Lung (tissue), 12 donors: ENCODE measurements around the gene SHANK3. TPM values are rescaled to one million over a fixed set of nuclear protein-coding genes. Genes with fewer than 3 reads are reported as not detected.

Experiments
- ATAC-seq: fragments of 200-7000 bp; cut with Tn5 transposase; one replicate; pipeline ENCODE4 v1.9.1; 2020; ENCODE audit warnings: moderate number of reproducible peaks; ENCODE audit not compliant: insufficient read depth, low FRiP score
- DNase-seq, 3 donors: peaks; one replicate each; pipeline ENCODE4 v3.0.0-alpha.2; 2013 to 2017
- H3K27ac ChIP-seq, 2 donors: one replicate each; pipeline ENCODE4 v1.5.1; 2013; ENCODE audit warnings: mild to moderate bottlenecking in 2 of 2, moderate library complexity in 2 of 2, control low read depth in 1 of 2, inconsistent platforms in 1 of 2, low read depth in 1 of 2, low read length in 1 of 2
- H3K27me3 ChIP-seq, 3 donors: one replicate each; pipeline ENCODE4 v1.5.1; 2013; ENCODE audit warnings: low read length in 2 of 3; ENCODE audit not compliant: control insufficient read depth in 3 of 3, insufficient read depth in 3 of 3
- H3K36me3 ChIP-seq, 4 donors: one replicate each; pipeline ENCODE4 v1.5.1; 2013; ENCODE audit warnings: low read length in 4 of 4, mild to moderate bottlenecking in 1 of 4, moderate library complexity in 1 of 4; ENCODE audit not compliant: control insufficient read depth in 4 of 4, insufficient read depth in 4 of 4
- H3K4me1 ChIP-seq, 5 donors: one replicate each; pipeline ENCODE4 v1.5.1; 2013; ENCODE audit warnings: low read length in 5 of 5, mild to moderate bottlenecking in 2 of 5, moderate library complexity in 1 of 5; ENCODE audit not compliant: control insufficient read depth in 5 of 5, insufficient read depth in 5 of 5
- H3K4me3 ChIP-seq: one replicate; pipeline ENCODE4 v1.5.1; 2013; ENCODE audit warnings: mild to moderate bottlenecking, control low read depth, moderate library complexity
- H3K9ac ChIP-seq, 2 donors: one replicate each; pipeline ENCODE4 v1.5.1; 2013; ENCODE audit warnings: low read length in 2 of 2, control low read depth in 1 of 2; ENCODE audit not compliant: insufficient read depth in 1 of 2
- H3K9me3 ChIP-seq, 4 donors: one replicate each; pipeline ENCODE4 v1.5.1; 2013; ENCODE audit warnings: low read length in 3 of 4, mild to moderate bottlenecking in 1 of 4, moderate library complexity in 1 of 4; ENCODE audit not compliant: control insufficient read depth in 4 of 4, insufficient read depth in 3 of 4
- WGBS, 2 donors: extraction: QIAGEN DNeasy Blood & Tissue Kit; methylation state at CpG; one replicate each; pipeline ENCODE4 v1.1.7; 2013; 5-methylcytosine and 5-hydroxymethylcytosine counted together
- polyA plus RNA-seq, 2 donors: library from polyadenylated mRNA; stranded (reverse); fragments of 200-250 nt; gene quantifications; one replicate each; pipeline ENCODE4 v1.2.1, GENCODE V29; 2013
- total RNA-seq, 2 donors: library from RNA; depleted of rRNA in 1 of 2; stranded (reverse); fragments of >200 nt in 1 of 2; gene quantifications; one replicate each; pipeline ENCODE4 v1.2.1, GENCODE V29; 2014 to 2021
- TF ChIP-seq, protein P1 (sequence below): IDR thresholded peaks from 2 replicates; pipeline ENCODE4 v1.5.1; 2012; ENCODE audit warnings: mild to moderate bottlenecking; ENCODE audit errors: control extremely low read depth, extremely low read depth
- donor health status: control.
- donor health status: control.
- donor health status: Bipolar disorder and iron deficiency.
- donor health status: healthy.
- donor health status: DM: yes; HTN: yes; CAD: no.

The SHANK3 gene
- total and polyA plus RNA-seq, 4 donors, result 15.5 to 44.0 (median 22.8) TPM

DNA sequence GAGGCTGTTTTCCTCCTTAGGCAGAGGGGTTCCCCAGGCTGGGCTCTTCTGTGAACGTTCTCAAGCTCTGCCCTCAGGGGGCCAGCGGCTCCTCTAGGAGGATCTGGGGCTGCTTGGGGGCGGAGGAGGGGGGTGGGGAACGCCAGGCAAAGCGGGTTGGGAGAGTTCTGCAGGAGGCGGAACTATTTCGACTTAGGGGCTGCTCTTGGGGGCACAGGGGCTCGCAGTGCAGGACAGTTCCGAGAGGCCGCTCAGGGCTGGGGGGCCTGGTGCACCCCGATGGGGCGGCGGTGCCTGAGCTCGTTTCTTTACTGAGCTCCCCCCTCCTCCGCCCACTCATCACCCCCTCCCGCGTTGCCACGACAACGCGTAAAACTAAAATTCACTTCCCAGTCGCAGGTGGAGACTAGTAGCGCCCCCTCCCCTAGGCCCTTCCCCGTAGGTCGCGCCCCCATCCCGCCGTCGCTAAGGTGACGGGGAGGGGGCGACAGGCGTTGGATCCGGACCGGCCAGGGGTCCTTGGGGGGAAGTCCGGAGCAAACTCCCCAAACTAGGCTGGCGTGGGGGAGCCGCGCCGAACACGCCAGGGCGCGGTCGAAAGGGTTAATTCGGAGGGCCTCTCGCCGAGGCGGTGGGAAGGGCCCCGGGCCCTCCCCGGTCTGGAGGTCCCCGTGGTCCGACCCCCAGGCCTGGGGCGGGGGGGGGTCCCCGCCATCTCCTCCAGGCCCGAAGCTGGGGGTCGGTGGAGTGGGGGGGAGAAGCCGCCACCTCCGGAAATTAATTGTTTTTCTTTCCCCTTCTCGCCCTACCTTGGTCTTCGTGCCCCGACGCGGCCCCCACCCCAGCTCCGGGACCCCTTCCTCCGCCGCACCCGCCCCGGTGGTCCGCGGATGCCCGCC is 857 bp downstream of the SHANK3 start:
- H3K4me3 ChIP-seq, result peak overlapping the region; percentile 61

DNA sequence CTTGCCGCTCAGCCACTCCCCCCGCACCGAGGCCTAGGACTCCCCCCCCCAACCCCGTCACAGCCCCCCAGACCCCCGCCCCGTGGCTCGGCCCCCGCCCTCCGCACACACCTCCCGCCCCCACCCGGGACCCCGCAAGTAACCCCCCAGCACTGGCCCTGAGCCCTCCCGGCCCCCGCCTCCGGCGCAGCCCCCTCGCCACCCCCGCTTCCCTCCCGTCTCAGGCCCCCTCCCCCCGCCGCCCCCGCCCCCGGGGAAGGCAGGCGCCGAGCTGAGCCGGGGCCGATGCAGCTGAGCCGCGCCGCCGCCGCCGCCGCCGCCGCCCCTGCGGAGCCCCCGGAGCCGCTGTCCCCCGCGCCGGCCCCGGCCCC is 1.5 kb downstream of the SHANK3 start:
- TF ChIP-seq, protein P1, sequence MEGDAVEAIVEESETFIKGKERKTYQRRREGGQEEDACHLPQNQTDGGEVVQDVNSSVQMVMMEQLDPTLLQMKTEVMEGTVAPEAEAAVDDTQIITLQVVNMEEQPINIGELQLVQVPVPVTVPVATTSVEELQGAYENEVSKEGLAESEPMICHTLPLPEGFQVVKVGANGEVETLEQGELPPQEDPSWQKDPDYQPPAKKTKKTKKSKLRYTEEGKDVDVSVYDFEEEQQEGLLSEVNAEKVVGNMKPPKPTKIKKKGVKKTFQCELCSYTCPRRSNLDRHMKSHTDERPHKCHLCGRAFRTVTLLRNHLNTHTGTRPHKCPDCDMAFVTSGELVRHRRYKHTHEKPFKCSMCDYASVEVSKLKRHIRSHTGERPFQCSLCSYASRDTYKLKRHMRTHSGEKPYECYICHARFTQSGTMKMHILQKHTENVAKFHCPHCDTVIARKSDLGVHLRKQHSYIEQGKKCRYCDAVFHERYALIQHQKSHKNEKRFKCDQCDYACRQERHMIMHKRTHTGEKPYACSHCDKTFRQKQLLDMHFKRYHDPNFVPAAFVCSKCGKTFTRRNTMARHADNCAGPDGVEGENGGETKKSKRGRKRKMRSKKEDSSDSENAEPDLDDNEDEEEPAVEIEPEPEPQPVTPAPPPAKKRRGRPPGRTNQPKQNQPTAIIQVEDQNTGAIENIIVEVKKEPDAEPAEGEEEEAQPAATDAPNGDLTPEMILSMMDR, result no peak
- no peak overlapping the region for H3K9ac ChIP-seq
- H3K4me1 ChIP-seq, result peaks cover 0 to 7% (median 3%) of the 10 kb centered on the region in 5 donors
- DNase-seq, result no peak
- peaks cover 0 to 16% (median 2%) of the 10 kb centered on the region in 4 donors for H3K36me3 ChIP-seq
- no peak for ATAC-seq
- peak overlapping the region in 1 of 2 donors; percentile 45 for H3K27ac ChIP-seq
- peaks cover 0 to 13% (median 10%) of the 10 kb centered on the region in 3 donors for H3K27me3 ChIP-seq
- H3K9me3 ChIP-seq, result peaks cover 0 to 5% (median 0%) of the 10 kb centered on the region in 4 donors
- no peak overlapping the region for H3K4me3 ChIP-seq
- 1 to 3% methylated on average over 8 to 36 of the region's 43 CpGs for WGBS, 2 donors

More for the DNA sequence above, 857 bp downstream of the SHANK3 start:
- Histone ChIP-seq H3K9ac (no peak overlapping the region), H3K4me1 (peaks cover 0 to 7% (median 3%) of the 10 kb centered on the region in 5 donors), H3K27me3 (peaks cover 0 to 13% (median 10%) of the 10 kb centered on the region in 3 donors), H3K27ac (peak overlapping the region; percentile 45 to 89), H3K9me3 (peaks cover 0 to 5% (median 0%) of the 10 kb centered on the region in 4 donors), H3K36me3 (peaks cover 0 to 10% (median 2%) of the 10 kb centered on the region in 4 donors)
- WGBS, 2 donors, result 0 to 3% methylated on average over 46 to 69 of the region's 69 CpGs
- TF ChIP-seq, protein P1, result no peak
- no peak for DNase-seq
- no peak for ATAC-seq

DNA sequence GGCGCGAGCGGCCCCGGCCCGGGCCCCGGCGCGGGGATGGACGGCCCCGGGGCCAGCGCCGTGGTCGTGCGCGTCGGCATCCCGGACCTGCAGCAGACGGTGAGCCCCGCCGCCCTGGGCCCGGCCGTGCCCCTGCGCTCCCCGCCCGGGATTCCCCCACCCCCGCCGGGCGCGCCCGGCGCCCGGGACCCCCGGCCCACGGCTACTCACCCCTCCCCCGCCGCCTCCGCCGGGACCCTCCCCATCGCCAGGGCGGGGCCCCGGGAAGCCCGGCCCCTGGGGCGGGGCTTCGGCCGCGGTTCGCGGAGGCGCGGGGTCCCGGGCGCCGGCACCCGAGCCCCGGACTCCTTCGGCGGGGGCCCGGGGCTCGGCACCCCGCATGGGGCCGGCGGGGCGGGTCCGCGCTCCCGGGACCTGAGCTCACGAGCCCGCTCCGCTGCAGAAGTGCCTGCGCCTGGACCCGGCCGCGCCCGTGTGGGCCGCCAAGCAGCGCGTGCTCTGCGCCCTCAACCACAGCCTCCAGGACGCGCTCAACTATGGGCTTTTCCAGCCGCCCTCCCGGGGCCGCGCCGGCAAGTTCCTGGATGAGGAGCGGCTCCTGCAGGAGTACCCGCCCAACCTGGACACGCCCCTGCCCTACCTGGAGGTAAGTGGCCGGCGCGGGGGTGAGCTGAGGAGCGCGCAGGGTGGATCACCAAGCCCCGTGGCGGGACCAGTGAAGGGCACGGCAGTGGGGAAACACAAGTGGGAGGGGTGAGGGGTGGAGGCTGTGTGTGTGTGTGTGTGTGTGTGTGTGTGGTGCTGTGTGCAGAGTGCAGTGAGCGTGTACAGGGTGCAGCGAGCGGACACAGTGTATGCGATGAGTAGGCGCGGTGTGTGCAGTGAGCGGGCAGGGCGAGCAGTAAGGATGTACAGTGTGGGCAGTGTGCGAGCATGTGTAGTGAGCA is 2.3 kb downstream of the SHANK3 start:
- WGBS, 2 donors, result 5 to 8% methylated on average over 62 to 105 of the region's 105 CpGs
- H3K4me1 ChIP-seq, result peaks cover 0 to 7% (median 3%) of the 10 kb centered on the region in 5 donors
- H3K27ac ChIP-seq, result peak overlapping the region; percentile 1 to 66
- peak; percentile 30 for ATAC-seq
- H3K9me3 ChIP-seq, result peaks cover 0 to 5% (median 0%) of the 10 kb centered on the region in 4 donors
- peaks cover 0 to 13% (median 10%) of the 10 kb centered on the region in 3 donors for H3K27me3 ChIP-seq
- peak overlapping the region; percentile 82 for H3K4me3 ChIP-seq
- DNase-seq, result peak; percentile 45 to 68 (median 67)
- peaks cover 0 to 18% (median 2%) of the 10 kb centered on the region in 4 donors for H3K36me3 ChIP-seq
- TF ChIP-seq, protein P1, result no peak
- H3K9ac ChIP-seq, result no peak overlapping the region
